ENCODE measurements around the gene FARP2.
"Not testable (repeated sequence)": the region's sequence is repeated elsewhere in the genome, so short reads cannot be mapped to it uniquely, and the experiment has no call there.

Gene FARP2

DNA sequence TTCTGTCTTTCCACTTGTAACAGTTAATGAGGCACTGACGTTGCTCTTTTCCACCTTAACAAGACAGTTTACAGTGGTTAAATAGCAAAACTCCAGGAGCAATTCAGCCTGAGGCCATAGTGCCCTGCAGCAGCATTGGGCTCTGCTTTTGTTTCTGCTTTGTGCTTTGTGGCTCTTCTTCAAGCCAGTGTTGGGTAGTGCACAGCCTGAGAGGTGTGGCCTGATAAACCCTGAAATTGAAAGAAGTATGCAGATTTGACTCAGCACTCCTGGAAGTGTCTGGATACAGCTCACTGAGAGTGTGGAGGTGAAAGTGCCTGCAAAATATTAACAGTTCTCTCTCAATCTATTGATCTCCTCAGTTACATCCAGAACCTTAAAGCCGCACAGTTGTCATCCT, 89.3 kb downstream of the FARP2 start:
- no peak for TF ChIP-seq BACH2 (CRISPR knock-in tag; IDR thresholded peaks at IDR 0.05; ENCODE audit: borderline replicate concordance)
- no peak for TF ChIP-seq SNAI2 (CRISPR knock-in tag; IDR thresholded peaks at IDR 0.05)
- TF ChIP-seq, protein P1, sequence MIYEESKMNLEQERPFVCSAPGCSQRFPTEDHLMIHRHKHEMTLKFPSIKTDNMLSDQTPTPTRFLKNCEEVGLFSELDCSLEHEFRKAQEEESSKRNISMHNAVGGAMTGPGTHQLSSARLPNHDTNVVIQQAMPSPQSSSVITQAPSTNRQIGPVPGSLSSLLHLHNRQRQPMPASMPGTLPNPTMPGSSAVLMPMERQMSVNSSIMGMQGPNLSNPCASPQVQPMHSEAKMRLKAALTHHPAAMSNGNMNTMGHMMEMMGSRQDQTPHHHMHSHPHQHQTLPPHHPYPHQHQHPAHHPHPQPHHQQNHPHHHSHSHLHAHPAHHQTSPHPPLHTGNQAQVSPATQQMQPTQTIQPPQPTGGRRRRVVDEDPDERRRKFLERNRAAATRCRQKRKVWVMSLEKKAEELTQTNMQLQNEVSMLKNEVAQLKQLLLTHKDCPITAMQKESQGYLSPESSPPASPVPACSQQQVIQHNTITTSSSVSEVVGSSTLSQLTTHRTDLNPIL (CRISPR knock-in tag; IDR thresholded peaks at IDR 0.05; ENCODE audit: low read depth): no peak
- no peak for TF ChIP-seq ZFP3 (CRISPR knock-in tag; IDR thresholded peaks at IDR 0.05)
- TF ChIP-seq, protein P2, sequence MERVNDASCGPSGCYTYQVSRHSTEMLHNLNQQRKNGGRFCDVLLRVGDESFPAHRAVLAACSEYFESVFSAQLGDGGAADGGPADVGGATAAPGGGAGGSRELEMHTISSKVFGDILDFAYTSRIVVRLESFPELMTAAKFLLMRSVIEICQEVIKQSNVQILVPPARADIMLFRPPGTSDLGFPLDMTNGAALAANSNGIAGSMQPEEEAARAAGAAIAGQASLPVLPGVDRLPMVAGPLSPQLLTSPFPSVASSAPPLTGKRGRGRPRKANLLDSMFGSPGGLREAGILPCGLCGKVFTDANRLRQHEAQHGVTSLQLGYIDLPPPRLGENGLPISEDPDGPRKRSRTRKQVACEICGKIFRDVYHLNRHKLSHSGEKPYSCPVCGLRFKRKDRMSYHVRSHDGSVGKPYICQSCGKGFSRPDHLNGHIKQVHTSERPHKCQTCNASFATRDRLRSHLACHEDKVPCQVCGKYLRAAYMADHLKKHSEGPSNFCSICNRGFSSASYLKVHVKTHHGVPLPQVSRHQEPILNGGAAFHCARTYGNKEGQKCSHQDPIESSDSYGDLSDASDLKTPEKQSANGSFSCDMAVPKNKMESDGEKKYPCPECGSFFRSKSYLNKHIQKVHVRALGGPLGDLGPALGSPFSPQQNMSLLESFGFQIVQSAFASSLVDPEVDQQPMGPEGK (CRISPR knock-in tag; IDR thresholded peaks at IDR 0.05; ENCODE audit: borderline replicate concordance): no peak
- no peak for TF ChIP-seq RARB (CRISPR knock-in tag; IDR thresholded peaks at IDR 0.05)
- TF ChIP-seq ZC3H10 (CRISPR knock-in tag; IDR thresholded peaks at IDR 0.05): no peak
- no peak for TF ChIP-seq ZNF8 (CRISPR knock-in tag; IDR thresholded peaks at IDR 0.05)
- TF ChIP-seq PPARA (CRISPR knock-in tag; IDR thresholded peaks at IDR 0.05; ENCODE audit: borderline replicate concordance): no peak
- no peak for TF ChIP-seq ZNF70 (CRISPR knock-in tag; IDR thresholded peaks at IDR 0.05)
- no peak for TF ChIP-seq CSDC2 (CRISPR knock-in tag; IDR thresholded peaks at IDR 0.05)
- TF ChIP-seq ISL1 (CRISPR knock-in tag; IDR thresholded peaks at IDR 0.05): no peak
- TF ChIP-seq, protein P3, sequence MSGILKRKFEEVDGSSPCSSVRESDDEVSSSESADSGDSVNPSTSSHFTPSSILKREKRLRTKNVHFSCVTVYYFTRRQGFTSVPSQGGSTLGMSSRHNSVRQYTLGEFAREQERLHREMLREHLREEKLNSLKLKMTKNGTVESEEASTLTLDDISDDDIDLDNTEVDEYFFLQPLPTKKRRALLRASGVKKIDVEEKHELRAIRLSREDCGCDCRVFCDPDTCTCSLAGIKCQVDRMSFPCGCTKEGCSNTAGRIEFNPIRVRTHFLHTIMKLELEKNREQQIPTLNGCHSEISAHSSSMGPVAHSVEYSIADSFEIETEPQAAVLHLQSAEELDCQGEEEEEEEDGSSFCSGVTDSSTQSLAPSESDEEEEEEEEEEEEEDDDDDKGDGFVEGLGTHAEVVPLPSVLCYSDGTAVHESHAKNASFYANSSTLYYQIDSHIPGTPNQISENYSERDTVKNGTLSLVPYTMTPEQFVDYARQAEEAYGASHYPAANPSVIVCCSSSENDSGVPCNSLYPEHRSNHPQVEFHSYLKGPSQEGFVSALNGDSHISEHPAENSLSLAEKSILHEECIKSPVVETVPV (CRISPR knock-in tag; IDR thresholded peaks at IDR 0.05): no peak
- no peak for TF ChIP-seq GLIS3 (CRISPR knock-in tag; IDR thresholded peaks at IDR 0.05)
- TF ChIP-seq, protein P4, sequence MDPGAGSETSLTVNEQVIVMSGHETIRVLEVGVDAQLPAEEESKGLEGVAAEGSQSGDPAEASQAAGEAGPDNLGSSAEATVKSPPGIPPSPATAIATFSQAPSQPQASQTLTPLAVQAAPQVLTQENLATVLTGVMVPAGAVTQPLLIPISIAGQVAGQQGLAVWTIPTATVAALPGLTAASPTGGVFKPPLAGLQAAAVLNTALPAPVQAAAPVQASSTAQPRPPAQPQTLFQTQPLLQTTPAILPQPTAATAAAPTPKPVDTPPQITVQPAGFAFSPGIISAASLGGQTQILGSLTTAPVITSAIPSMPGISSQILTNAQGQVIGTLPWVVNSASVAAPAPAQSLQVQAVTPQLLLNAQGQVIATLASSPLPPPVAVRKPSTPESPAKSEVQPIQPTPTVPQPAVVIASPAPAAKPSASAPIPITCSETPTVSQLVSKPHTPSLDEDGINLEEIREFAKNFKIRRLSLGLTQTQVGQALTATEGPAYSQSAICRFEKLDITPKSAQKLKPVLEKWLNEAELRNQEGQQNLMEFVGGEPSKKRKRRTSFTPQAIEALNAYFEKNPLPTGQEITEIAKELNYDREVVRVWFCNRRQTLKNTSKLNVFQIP (CRISPR knock-in tag; IDR thresholded peaks at IDR 0.05; ENCODE audit: borderline replicate concordance, low read depth): no peak
- TF ChIP-seq ZNF565 (CRISPR knock-in tag; conservative IDR thresholded peaks at IDR 0.05; ENCODE audit: low read depth): no peak
- no peak for TF ChIP-seq TCF4 (CRISPR knock-in tag; IDR thresholded peaks at IDR 0.05; ENCODE audit: borderline replicate concordance)
- TF ChIP-seq OSR1 (CRISPR knock-in tag; IDR thresholded peaks at IDR 0.05): no peak
- TF ChIP-seq ESRRG (CRISPR knock-in tag; IDR thresholded peaks at IDR 0.05): no peak
- no peak for ATAC-seq

DNA sequence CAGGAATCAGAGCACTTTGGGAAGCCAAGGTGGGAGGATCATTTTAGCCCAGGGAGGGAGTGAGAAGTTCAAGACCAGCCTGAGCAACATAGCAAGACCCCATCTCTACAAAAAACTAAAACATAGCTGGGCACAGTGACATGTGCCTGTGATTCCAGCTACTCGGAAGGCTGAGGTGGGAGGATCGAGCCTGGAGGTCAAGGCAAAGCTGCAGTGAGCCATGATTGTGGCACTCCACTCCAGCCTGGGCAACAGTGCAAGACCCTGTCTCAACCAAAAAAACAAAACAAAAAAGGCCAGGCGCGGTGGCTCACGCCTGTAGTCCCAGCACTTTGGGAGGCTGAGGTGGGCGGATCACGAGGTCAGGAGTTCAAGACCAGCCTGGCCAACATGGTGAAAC, 94.0 kb downstream of the FARP2 start:
- not testable (repeated sequence) for ATAC-seq

DNA sequence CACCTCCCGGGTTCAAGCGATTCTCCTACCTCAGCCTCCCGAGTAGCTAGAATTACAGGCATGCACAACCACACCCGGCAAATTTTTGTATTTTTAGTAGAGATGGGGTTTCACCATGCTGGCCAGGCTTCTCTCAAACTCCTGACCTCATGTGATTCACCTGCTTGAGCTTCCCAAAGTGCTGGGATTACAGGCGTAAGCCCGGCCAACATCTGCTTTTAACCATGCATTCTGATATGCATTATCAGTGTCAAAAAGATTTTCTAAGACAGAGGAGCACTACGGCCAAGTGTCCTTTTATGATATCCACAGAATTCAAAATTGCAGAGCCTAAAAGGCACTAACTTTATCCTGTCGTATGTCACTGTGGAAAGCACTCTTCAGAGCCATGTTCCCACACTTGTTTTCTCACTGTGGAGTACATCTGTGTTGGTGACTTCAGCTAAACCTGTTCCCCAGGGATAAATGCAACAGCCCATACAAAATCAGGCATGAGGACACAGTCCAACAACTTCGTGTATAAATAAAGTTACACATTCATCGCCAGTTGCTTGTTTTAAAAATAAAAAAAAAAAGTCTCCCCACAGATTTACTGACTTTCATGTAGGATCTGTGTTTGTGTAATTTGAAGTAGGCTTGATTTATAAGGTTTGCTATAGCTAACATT, 95.9 kb downstream of the FARP2 start:
- no peak for ATAC-seq
- TF ChIP-seq ESRRG (CRISPR knock-in tag; IDR thresholded peaks at IDR 0.05) (no peak), ZFP3 (CRISPR knock-in tag; IDR thresholded peaks at IDR 0.05) (no peak), ZNF565 (CRISPR knock-in tag; conservative IDR thresholded peaks at IDR 0.05; ENCODE audit: low read depth) (no peak), OSR1 (CRISPR knock-in tag; IDR thresholded peaks at IDR 0.05) (no peak), ZC3H10 (CRISPR knock-in tag; IDR thresholded peaks at IDR 0.05) (no peak), ARNTL (CRISPR knock-in tag; IDR thresholded peaks at IDR 0.05; ENCODE audit: borderline replicate concordance, low read depth) (no peak), BACH2 (CRISPR knock-in tag; IDR thresholded peaks at IDR 0.05; ENCODE audit: borderline replicate concordance) (no peak), PPARA (CRISPR knock-in tag; IDR thresholded peaks at IDR 0.05; ENCODE audit: borderline replicate concordance) (no peak)
- TF ChIP-seq, protein P2 (CRISPR knock-in tag; IDR thresholded peaks at IDR 0.05; ENCODE audit: borderline replicate concordance): no peak
- TF ChIP-seq, protein P3 (CRISPR knock-in tag; IDR thresholded peaks at IDR 0.05): no peak
- TF ChIP-seq, protein P4 (CRISPR knock-in tag; IDR thresholded peaks at IDR 0.05; ENCODE audit: borderline replicate concordance, low read depth): no peak

DNA sequence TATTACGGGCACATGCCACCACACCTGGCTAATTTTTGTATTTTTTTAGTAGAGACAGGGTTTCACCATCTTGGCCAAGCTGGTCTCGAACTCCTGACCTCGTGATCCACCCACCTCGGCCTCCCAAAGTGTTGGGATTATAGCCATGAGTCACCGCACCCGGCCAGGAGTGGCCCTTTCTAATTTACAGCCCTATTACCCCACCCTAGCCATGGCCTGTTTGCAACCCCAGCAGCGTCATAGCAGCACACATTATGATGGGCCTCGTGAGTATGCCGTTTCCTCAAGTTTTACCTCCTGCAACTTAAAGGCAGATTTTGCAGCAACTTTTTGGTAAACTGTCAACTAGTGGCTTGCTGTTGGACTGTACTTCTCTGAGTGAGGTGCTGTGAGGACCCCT, 97.8 kb downstream of the FARP2 start:
- ATAC-seq: not testable (repeated sequence)
